NB4 (cell line): Measurements from ENCODE around the gene CREB3L1.

ENCODE experiments used
- CTCF ChIP-seq: IDR thresholded peaks from one replicate; pipeline ENCODE4 v1.5.1; 2012; ENCODE audit warnings: low read depth, low read length
- MAX ChIP-seq: IDR thresholded peaks from 2 replicates; pipeline ENCODE4 v1.6.1; 2011; ENCODE audit warnings: low read depth, low read length

DNA sequence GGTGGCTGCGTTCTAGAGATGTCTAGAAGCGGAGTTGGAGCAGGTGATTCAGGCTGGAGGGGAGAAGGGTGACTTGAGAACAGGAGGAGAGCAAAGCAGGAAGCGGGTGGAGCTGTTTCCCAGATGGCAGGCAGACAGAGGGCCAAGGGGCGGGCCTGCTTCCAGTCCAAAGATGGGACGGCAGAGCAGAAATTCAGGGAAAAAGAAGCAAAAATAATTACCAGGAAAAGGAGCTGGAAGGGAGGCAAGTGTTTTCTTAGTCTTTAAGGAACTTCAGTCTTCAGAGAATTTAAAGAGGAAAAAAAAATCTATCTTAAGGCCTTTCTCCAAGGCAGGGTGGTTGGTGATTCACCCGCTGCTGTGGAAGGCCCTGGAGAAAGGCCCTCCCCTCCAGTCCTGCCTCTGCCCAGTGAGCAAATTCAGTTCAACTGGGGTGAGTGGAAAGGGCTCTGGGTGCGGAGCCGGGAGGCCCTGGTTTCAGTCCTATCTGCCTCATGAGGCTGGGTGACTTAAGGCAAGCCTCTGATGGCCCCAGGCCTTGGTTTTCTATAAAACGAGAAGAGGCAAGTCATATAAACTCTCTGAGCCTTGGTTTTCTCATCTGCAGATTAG, 4.5 kb upstream of the CREB3L1 start:
- TF ChIP-seq CTCF (no peak), MAX (no peak)
